Neural progenitor cell (in vitro differentiated cells): ENCODE results near the gene SART1. TPM values are rescaled to one million over a fixed set of nuclear protein-coding genes. Genes with fewer than 3 reads are reported as not detected.

Source experiments
- DNase-seq: peaks from one replicate; pipeline ENCODE4 v3.0.0-alpha.2; 2016; ENCODE audit warnings: low spot score
- H2AFZ ChIP-seq: fragments of 200-600 bp; sonication (generic); replicated peaks from 2 replicates; pipeline ENCODE4 v1.6.1; 2016; ENCODE audit warnings: antibody characterized with exemption
- H3F3A ChIP-seq: fragments of 200-600 bp; sonication (generic); 2 replicates; pipeline ENCODE4 v1.6.1; 2016; ENCODE audit warnings: antibody characterized with exemption, low read depth
- H3K27ac ChIP-seq: fragments of 200-600 bp; sonication (generic); 2 replicates; pipeline ENCODE4 v1.5.1; 2016; ENCODE audit warnings: mild to moderate bottlenecking
- H3K27me3 ChIP-seq: fragments of 200-600 bp; sonication (generic); 2 replicates; pipeline ENCODE4 v1.6.1; 2016; ENCODE audit warnings: mild to moderate bottlenecking, moderate library complexity
- H3K36me3 ChIP-seq: fragments of 200-600 bp; sonication (generic); 2 replicates; pipeline ENCODE4 v1.5.1; 2016
- H3K4me1 ChIP-seq: fragments of 200-600 bp; sonication (generic); 2 replicates; pipeline ENCODE4 v1.6.1; 2016; ENCODE audit warnings: mixed run types
- H3K4me2 ChIP-seq: fragments of 200-600 bp; sonication (generic); 2 replicates; pipeline ENCODE4 v1.6.1; 2016
- H3K4me3 ChIP-seq: fragments of 200-600 bp; sonication (generic); 2 replicates; pipeline ENCODE4 v1.5.1; 2016
- H3K79me2 ChIP-seq: fragments of 200-600 bp; sonication (generic); 2 replicates; pipeline ENCODE4 v1.6.1; 2016; ENCODE audit warnings: low read depth
- H3K9ac ChIP-seq: fragments of 200-600 bp; sonication (generic); 2 replicates; pipeline ENCODE4 v1.6.1; 2016
- H3K9me3 ChIP-seq: fragments of 200-600 bp; sonication (generic); 2 replicates; pipeline ENCODE4 v1.5.1; 2016; ENCODE audit warnings: low read depth
- H4K20me1 ChIP-seq: fragments of 200-600 bp; sonication (generic); 2 replicates; pipeline ENCODE4 v1.6.1; 2016; ENCODE audit warnings: low read depth
- H3K27ac Mint-ChIP-seq: 3 replicates; pipeline ENCODE4 v1.8.0; 2021; ENCODE audit warnings: mixed read lengths
- H3K27me3 Mint-ChIP-seq: 2 replicates; pipeline ENCODE4 v1.8.0; 2022; ENCODE audit warnings: low read depth, mild to moderate bottlenecking, inconsistent platforms, moderate library complexity, mixed read lengths; ENCODE audit not compliant: insufficient read depth
- H3K36me3 Mint-ChIP-seq: 3 replicates; pipeline ENCODE4 v1.8.0; 2021; ENCODE audit warnings: mixed read lengths
- H3K4me1 Mint-ChIP-seq: 3 replicates; pipeline ENCODE4 v1.8.0; 2021; ENCODE audit warnings: mixed read lengths
- H3K4me3 Mint-ChIP-seq: 3 replicates; pipeline ENCODE4 v1.8.0; 2021; ENCODE audit warnings: mild to moderate bottlenecking, moderate library complexity, mixed read lengths
- H3K9me3 Mint-ChIP-seq: 3 replicates; pipeline ENCODE4 v1.8.0; 2020; ENCODE audit warnings: mixed read lengths
- CTCF ChIP-seq: fragments of 200-600 bp; sonication (generic); IDR thresholded peaks from 2 replicates; pipeline ENCODE4 v1.5.1; 2017; ENCODE audit warnings: antibody characterized with exemption, mild to moderate bottlenecking
- EZH2 ChIP-seq: fragments of 200-600 bp; sonication (generic); IDR thresholded peaks from 2 replicates; pipeline ENCODE4 v1.6.1; 2017; ENCODE audit warnings: antibody characterized with exemption, mild to moderate bottlenecking, moderate library complexity
- EZH2phosphoT487 ChIP-seq: fragments of 200-600 bp; sonication (generic); IDR thresholded peaks from 2 replicates; pipeline ENCODE4 v1.6.1; 2017; ENCODE audit warnings: antibody characterized with exemption
- total RNA-seq: library from RNA; depleted of rRNA; stranded (reverse); fragments of >200 nt; gene quantifications from 2 replicates; pipeline ENCODE4 v1.2.3, GENCODE V29; 2015; ENCODE audit warnings: low replicate concordance

Gene SART1
- total RNA-seq, 1 donor from 2014 or later: 8.6 TPM

GRCh38 chr11:65934014-65934413 is 27.5 kb upstream of the SART1 start:
- Histone ChIP-seq H2AFZ (no peak overlapping the region), H4K20me1 (no peaks in the 10 kb centered on the region), H3K79me2 (no peaks in the 10 kb centered on the region), H3K9me3 (no peaks in the 10 kb centered on the region), H3F3A (peaks cover 10% of the 10 kb centered on the region), H3K27ac (no peak overlapping the region), H3K9ac (no peak overlapping the region), H3K4me1 (no peaks in the 10 kb centered on the region), H3K4me3 (no peak overlapping the region), H3K4me2 (no peak overlapping the region), H3K36me3 (no peaks in the 10 kb centered on the region), H3K27me3 (no peaks in the 10 kb centered on the region)
- Mint-ChIP-seq H3K36me3 (no peaks in the 10 kb centered on the region), H3K9me3 (no peaks in the 10 kb centered on the region), H3K27me3 (peaks cover 10% of the 10 kb centered on the region), H3K27ac (no peak overlapping the region), H3K4me1 (peaks cover 33% of the 10 kb centered on the region), H3K4me3 (no peak overlapping the region)
- TF ChIP-seq CTCF (no peak), EZH2phosphoT487 (no peak), EZH2 (no peak)
- DNase-seq: no peak

- Mint-ChIP-seq H3K4me1 (peaks cover 29% of the 10 kb centered on the region), H3K36me3 (no peaks in the 10 kb centered on the region), H3K4me3 (no peak overlapping the region), H3K9me3 (no peaks in the 10 kb centered on the region), H3K27me3 (peaks cover 8% of the 10 kb centered on the region), H3K27ac (no peak overlapping the region)
- DNase-seq: no peak
- TF ChIP-seq EZH2phosphoT487 (no peak), CTCF (no peak), EZH2 (no peak)
- Histone ChIP-seq H3K4me2 (no peak overlapping the region), H3K4me3 (no peak overlapping the region), H3K9ac (no peak overlapping the region), H3K4me1 (no peaks in the 10 kb centered on the region), H3K9me3 (no peaks in the 10 kb centered on the region), H3K36me3 (no peaks in the 10 kb centered on the region), H2AFZ (no peak overlapping the region), H3K27me3 (no peaks in the 10 kb centered on the region), H3K27ac (no peak overlapping the region), H4K20me1 (no peaks in the 10 kb centered on the region), H3K79me2 (no peaks in the 10 kb centered on the region), H3F3A (peaks cover 10% of the 10 kb centered on the region)
Observed at GRCh38 chr11:65937766-65938165, 23.8 kb upstream of the SART1 start.

GRCh38 chr11:65941720-65942310 is 19.7 kb upstream of the SART1 start:
- Histone ChIP-seq H3K4me2 (no peak overlapping the region), H3K4me1 (peaks cover 15% of the 10 kb centered on the region), H3K9me3 (no peaks in the 10 kb centered on the region), H3K36me3 (no peaks in the 10 kb centered on the region), H3K27me3 (no peaks in the 10 kb centered on the region), H2AFZ (peak overlapping the region; percentile 37), H4K20me1 (no peaks in the 10 kb centered on the region), H3F3A (peaks cover 18% of the 10 kb centered on the region), H3K27ac (no peak overlapping the region), H3K9ac (no peak overlapping the region), H3K4me3 (no peak overlapping the region), H3K79me2 (no peaks in the 10 kb centered on the region)
- TF ChIP-seq CTCF (no peak), EZH2 (no peak), EZH2phosphoT487 (no peak)
- peak overlapping the region; percentile 43 for H3K4me3 Mint-ChIP-seq
- peaks cover 51% of the 10 kb centered on the region for H3K4me1 Mint-ChIP-seq
- peaks cover 6% of the 10 kb centered on the region for H3K27me3 Mint-ChIP-seq
- no peak for DNase-seq
- no peaks in the 10 kb centered on the region for H3K36me3 Mint-ChIP-seq
- no peaks in the 10 kb centered on the region for H3K9me3 Mint-ChIP-seq
- no peak overlapping the region for H3K27ac Mint-ChIP-seq
